Measurements from ENCODE around the gene ABCA7. TPM values are rescaled to one million over a fixed set of nuclear protein-coding genes. Genes with fewer than 3 reads are reported as not detected.

The ABCA7 gene
- total and polyA plus RNA-seq, 12 donors: 2.1 to 109 (median 18.8) TPM

- Histone ChIP-seq H3K9me3 (replicated peaks in 1 of 3) (no peaks in the 10 kb centered on the region), H3K27me3 (no peaks in the 10 kb centered on the region), H3K4me3 (no peak overlapping the region), H3K36me3 (replicated peaks in 1 of 2) (peaks cover 0 to 91% of the 10 kb centered on the region in 2 donors), H3K27ac (peak overlapping the region; percentile 44 to 96 (median 84)), H3K4me1 (replicated peaks in 1 of 2) (peaks cover 31 to 32% of the 10 kb centered on the region in 2 donors)
- intact Hi-C loops (cut with DNase I): loop anchor here in 1 of 2 donors (5.0 kb wide), 1 partner anchor 81 kb away; no protein-coding TSS in a partner anchor
- DNase-seq: peak in 1 of 7 donors; percentile 43
- WGBS, 4 donors: 44 to 58% (median 53%) methylated on average over 4 to 18 of the region's 18 CpGs
- TF ChIP-seq POLR2A (IDR thresholded peaks at IDR 0.05): peak in 1 of 2 donors; percentile 48
- no peak for TF ChIP-seq CTCF (IDR thresholded peaks at IDR 0.05)
Measured at GRCh38 chr19:1111641-1112267, 71.8 kb downstream of the ABCA7 start.

- WGBS, 4 donors: 38 to 56% (median 52%) methylated on average over 21 to 71 of the region's 71 CpGs
- TF ChIP-seq CTCF (IDR thresholded peaks at IDR 0.05) (no peak), POLR2A (IDR thresholded peaks at IDR 0.05) (peak in 1 of 2 donors; percentile 47)
- Histone ChIP-seq H3K27me3 (no peaks in the 10 kb centered on the region), H3K4me1 (replicated peaks in 1 of 2) (peaks cover 31 to 32% of the 10 kb centered on the region in 2 donors), H3K27ac (peak overlapping the region; percentile 61 to 96 (median 84)), H3K4me3 (no peak overlapping the region), H3K36me3 (replicated peaks in 1 of 2) (peaks cover 0 to 91% of the 10 kb centered on the region in 2 donors), H3K9me3 (replicated peaks in 1 of 3) (no peaks in the 10 kb centered on the region)
- peak; percentile 83 to 94 (median 92) for DNase-seq
- intact Hi-C loops (cut with DNase I): loop anchor here in 1 of 2 donors (5.0 kb wide), 1 partner anchor 80 kb away; no protein-coding TSS in a partner anchor
Measured at GRCh38 chr19:1112268-1113029, 72.5 kb downstream of the ABCA7 start.

GRCh38 chr19:1113030-1113985, 73.4 kb downstream of the ABCA7 start:
- peak overlapping the region; percentile 61 to 96 (median 84) for H3K27ac ChIP-seq
- H3K4me1 ChIP-seq (replicated peaks in 1 of 2): peaks cover 31 to 32% of the 10 kb centered on the region in 2 donors
- H3K36me3 ChIP-seq (replicated peaks in 1 of 2): peaks cover 0 to 91% of the 10 kb centered on the region in 2 donors
- no peaks in the 10 kb centered on the region for H3K27me3 ChIP-seq
- no peak overlapping the region for H3K4me3 ChIP-seq
- WGBS, 4 donors: 21 to 36% (median 26%) methylated on average over 12 to 44 of the region's 44 CpGs
- no peaks in the 10 kb centered on the region for H3K9me3 ChIP-seq (replicated peaks in 1 of 3)
- peak; percentile 97 to 99 (median 98) for DNase-seq
- intact Hi-C loops (cut with DNase I): loop anchor here in 1 of 2 donors (5.0 kb wide), 1 partner anchor 79 kb away; no protein-coding TSS in a partner anchor
- peak; percentile 78 to 95 (median 91) for TF ChIP-seq CTCF (IDR thresholded peaks at IDR 0.05)
- TF ChIP-seq POLR2A (IDR thresholded peaks at IDR 0.05): peak in 1 of 2 donors; percentile 51

All from adrenal gland (tissue), 12 donors.